GM08714 (cell line): ENCODE results near the gene SLC38A3.
A peak's percentile ranks its signal among the peaks of the same experiment; 100 is the strongest.
"Not testable (repeated sequence)": the region's sequence is repeated elsewhere in the genome, so short reads cannot be mapped to it uniquely, and the experiment has no call there.

ENCODE experiments used
- H3K4me3 ChIP-seq: fragments of 200-500 bp; sonication (Bioruptor generic); 2 replicates; pipeline ENCODE4 v1.5.1; 2014; ENCODE audit warnings: mild to moderate bottlenecking, low read length, inconsistent platforms
- ZNF274 ChIP-seq: IDR thresholded peaks from 2 replicates; pipeline ENCODE4 v1.6.1; 2012; ENCODE audit warnings: mild to moderate bottlenecking, low read depth, low read length

Gene SLC38A3

DNA sequence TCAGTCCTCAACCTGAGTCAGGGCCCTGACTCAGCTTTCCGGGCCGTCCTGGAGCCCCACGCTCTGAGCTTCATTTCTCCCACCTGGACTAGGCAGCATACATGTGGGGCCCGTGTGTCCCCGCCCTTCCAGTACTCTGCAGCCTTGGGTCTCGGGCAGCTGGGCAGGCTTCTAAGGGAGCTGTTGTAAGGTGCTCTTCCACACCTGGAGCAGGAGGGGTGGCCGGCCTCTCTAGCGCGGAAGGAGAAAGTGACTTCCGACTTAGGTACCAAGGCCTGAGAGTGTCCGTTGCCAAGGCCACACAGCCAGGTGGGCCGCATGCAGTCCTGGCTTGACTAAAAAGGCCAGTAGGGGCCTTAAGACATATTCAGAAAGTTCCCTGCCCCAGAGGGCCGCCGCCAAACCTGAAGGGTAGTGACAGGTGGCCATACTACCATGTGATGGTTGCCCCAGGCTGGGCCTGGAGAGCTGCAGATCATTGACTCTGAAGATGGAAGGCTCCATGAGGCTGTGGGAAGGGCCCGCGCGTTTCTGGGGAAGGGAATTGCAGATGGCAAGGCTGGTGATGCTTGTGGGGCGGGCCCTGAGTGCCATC lies 54.5 kb downstream of the SLC38A3 start:
- no peak for TF ChIP-seq ZNF274
- H3K4me3 ChIP-seq, result no peak overlapping the region

- peak overlapping the region; percentile 32; the same call in 1 of the 2 replicates for H3K4me3 ChIP-seq
- no peak for TF ChIP-seq ZNF274
Measured at GRCh38 chr3:50260027-50260941, 55.2 kb downstream of the SLC38A3 start.

GRCh38 chr3:50260942-50261441 lies 55.9 kb downstream of the SLC38A3 start:
- TF ChIP-seq ZNF274, result no peak
- no peak overlapping the region for H3K4me3 ChIP-seq

DNA sequence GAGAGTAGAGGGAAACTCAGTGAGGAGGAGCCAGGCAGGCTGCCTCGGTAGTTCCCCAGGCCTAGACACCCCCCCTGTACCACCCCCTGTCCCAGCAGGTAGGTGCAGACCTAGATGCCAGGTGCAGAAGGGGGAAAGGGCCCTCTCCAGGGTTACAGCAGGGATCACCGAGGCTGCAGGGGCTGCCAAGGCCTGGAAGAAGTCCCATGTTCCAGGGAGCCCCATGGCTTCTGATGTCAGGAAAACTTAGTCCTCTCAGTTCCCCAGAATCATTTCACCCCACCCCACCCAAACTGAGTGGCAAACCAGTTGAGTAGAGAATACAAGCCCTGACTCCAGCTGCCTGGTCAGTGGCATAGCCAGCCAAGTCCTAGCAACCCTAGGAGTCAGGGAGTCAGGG lies 56.4 kb downstream of the SLC38A3 start:
- H3K4me3 ChIP-seq, result no peak overlapping the region
- no peak for TF ChIP-seq ZNF274

- not testable (repeated sequence) for H3K4me3 ChIP-seq
Measured at GRCh38 chr3:50262200-50262599, 57.1 kb downstream of the SLC38A3 start.

DNA sequence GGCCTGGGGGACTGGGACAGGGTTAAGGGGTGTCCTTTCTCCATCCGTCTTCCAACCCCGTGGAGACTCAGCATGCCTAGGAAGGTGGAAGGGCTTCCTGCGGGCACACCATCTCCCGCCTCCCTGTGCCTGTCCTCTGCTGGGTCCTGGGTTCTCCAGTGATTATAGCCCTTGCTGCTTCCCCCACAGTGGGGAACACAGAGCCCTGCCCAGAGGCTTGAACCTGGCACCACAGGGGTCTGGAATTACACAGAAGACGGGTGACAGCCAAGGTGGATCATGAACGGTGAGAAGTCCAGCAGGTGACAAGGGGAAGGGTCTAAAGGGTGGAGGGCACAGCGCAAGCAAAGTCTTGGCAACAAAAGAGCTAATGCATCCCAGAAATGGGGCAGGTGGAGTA lies 57.7 kb downstream of the SLC38A3 start:
- H3K4me3 ChIP-seq, result no peak overlapping the region
- no peak for TF ChIP-seq ZNF274

- no peak overlapping the region for H3K4me3 ChIP-seq
- no peak for TF ChIP-seq ZNF274
Measured at GRCh38 chr3:50263478-50264382, 58.7 kb downstream of the SLC38A3 start.

- TF ChIP-seq ZNF274, result no peak
- H3K4me3 ChIP-seq, result no peak overlapping the region
Measured at GRCh38 chr3:50264383-50264963, 59.4 kb downstream of the SLC38A3 start.

GRCh38 chr3:50264964-50265485 lies 60.0 kb downstream of the SLC38A3 start:
- no peak for TF ChIP-seq ZNF274
- H3K4me3 ChIP-seq, result no peak overlapping the region

DNA sequence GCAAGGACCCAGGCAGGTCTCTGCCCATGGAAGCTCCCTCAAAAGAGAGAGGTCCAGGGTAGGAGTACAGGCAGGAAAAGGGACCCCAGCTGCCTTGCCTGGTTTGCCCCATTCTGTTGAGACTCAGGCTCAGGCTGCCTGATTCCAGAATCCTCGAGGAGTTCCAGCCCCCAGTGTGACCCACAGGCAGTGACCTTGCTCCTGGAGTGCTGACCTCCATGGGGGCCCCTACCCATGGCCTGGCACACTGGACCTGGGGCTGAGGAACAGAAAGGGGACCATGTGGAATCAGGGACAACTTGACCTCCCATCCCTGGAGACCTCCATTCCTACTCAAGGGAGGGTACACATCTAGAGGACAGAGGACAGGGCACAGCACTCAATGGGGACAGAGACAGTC lies 60.5 kb downstream of the SLC38A3 start:
- H3K4me3 ChIP-seq, result no peak overlapping the region
- no peak for TF ChIP-seq ZNF274

DNA sequence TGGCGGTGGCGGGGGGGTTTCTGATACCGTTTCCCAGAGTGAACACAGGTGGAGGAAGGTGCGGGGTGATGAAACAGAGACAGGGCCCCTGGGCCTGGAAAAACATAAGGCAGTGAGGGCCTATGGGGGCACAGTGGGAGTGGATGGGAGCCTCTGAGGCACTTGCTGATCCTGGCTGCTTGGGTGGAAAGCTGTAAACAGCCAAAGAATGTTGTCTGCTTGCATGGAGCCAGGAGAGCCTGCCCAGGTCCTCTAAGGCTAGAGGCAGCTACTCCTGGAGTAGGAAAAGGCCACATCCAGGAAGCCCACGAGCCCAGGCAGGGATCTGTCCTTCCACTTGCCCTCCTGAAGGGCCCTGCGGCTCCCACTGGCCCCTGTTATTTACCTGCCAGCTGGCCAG lies 60.9 kb downstream of the SLC38A3 start:
- no peak for TF ChIP-seq ZNF274
- no peak overlapping the region for H3K4me3 ChIP-seq

GRCh38 chr3:50266836-50267235 lies 61.8 kb downstream of the SLC38A3 start:
- no peak for TF ChIP-seq ZNF274
- no peak overlapping the region for H3K4me3 ChIP-seq

GRCh38 chr3:50267280-50267913 lies 62.3 kb downstream of the SLC38A3 start:
- TF ChIP-seq ZNF274, result no peak

GRCh38 chr3:50268276-50268675 lies 63.2 kb downstream of the SLC38A3 start:
- TF ChIP-seq ZNF274, result no peak

More at GRCh38 chr3:50267280-50267913, 62.3 kb downstream of the SLC38A3 start:
- H3K4me3 ChIP-seq, result no peak overlapping the region

More at GRCh38 chr3:50268276-50268675, 63.2 kb downstream of the SLC38A3 start:
- no peak overlapping the region for H3K4me3 ChIP-seq
